ENCODE data around the gene DEAF1.

- TF ChIP-seq CTCF (IDR thresholded peaks at IDR 0.05 in 4 of 5, conservative IDR thresholded peaks at IDR 0.05 in 1 of 5): no peak
- TF ChIP-seq POLR2A (IDR thresholded peaks at IDR 0.05): no peak
Observed at GRCh38 chr11:720642-721246, 25.7 kb upstream of the DEAF1 start.

All from gastrocnemius medialis (tissue), 4 donors.